GM12892 (cell line): ENCODE results near the gene FNBP1.

Experiments
- POLR2A ChIP-seq: IDR thresholded peaks from 2 replicates; pipeline ENCODE4 v1.6.1; 2011; ENCODE audit warnings: low read depth, low read length, control low read depth
- POLR2AphosphoS5 ChIP-seq: IDR thresholded peaks from 2 replicates; pipeline ENCODE4 v1.6.1; 2011; ENCODE audit warnings: low read depth, low read length, control low read depth
- TAF1 ChIP-seq: IDR thresholded peaks from 2 replicates; pipeline ENCODE4 v1.6.1; 2011; ENCODE audit warnings: low read depth, mild to moderate bottlenecking, control low read depth, low read length, borderline replicate concordance

GRCh38 chr9:129867136-129868022 lies 175.6 kb downstream of the FNBP1 start:
- no peak for TF ChIP-seq POLR2AphosphoS5
- no peak for TF ChIP-seq POLR2A
- TF ChIP-seq TAF1 = no peak
